MCF 10A (cell line): ENCODE results near the gene PIGZ. TPM values are rescaled to one million over a fixed set of nuclear protein-coding genes. Genes with fewer than 3 reads are reported as not detected.

Experiments
- BruUV-seq: library from RNA; stranded (reverse); fragments of 400-500 nt; replicated peaks from 2 replicates; lab custom pipeline; 2021; lab: Mats Ljungman, UMichigan
- CTCF ChIA-PET: fragments of 300-600 bp; sonication (Branson Sonifier 250); formaldehyde crosslinking; extraction: SDS; loops from one replicate; lab custom pipeline; 2021; ENCODE audit warnings: antibody characterized with exemption, inconsistent platforms; lab: Yijun Ruan, JAX
- POLR2A ChIA-PET: fragments of 300-600, 350-650 bp; sonication (Branson Sonifier 250); formaldehyde crosslinking; extraction: SDS; loops from one replicate; lab custom pipeline; 2020; ENCODE audit warnings: antibody characterized with exemption, inconsistent platforms; lab: Yijun Ruan, JAX
- DNase-seq: peaks from one replicate; pipeline ENCODE4 v3.0.0-alpha.2; 2018; ENCODE audit not compliant: unreplicated experiment
- H3K27ac Mint-ChIP-seq: one replicate; pipeline ENCODE4 v1.8.0; 2022; ENCODE audit warnings: mild to moderate bottlenecking, low read depth, mixed read lengths; ENCODE audit not compliant: unreplicated experiment
- H3K27me3 Mint-ChIP-seq: one replicate; pipeline ENCODE4 v1.8.0; 2022; ENCODE audit warnings: mixed read lengths; ENCODE audit not compliant: insufficient read depth, unreplicated experiment
- H3K36me3 Mint-ChIP-seq: one replicate; pipeline ENCODE4 v1.8.0; 2022; ENCODE audit warnings: mild to moderate bottlenecking, moderate library complexity, mixed read lengths; ENCODE audit not compliant: insufficient read depth, unreplicated experiment
- H3K4me1 Mint-ChIP-seq: one replicate; pipeline ENCODE4 v1.8.0; 2022; ENCODE audit warnings: mixed read lengths; ENCODE audit not compliant: insufficient read depth, unreplicated experiment
- H3K4me3 Mint-ChIP-seq: one replicate; pipeline ENCODE4 v1.8.0; 2022; ENCODE audit warnings: mild to moderate bottlenecking, moderate library complexity, mixed read lengths; ENCODE audit not compliant: unreplicated experiment
- H3K9me3 Mint-ChIP-seq: one replicate; pipeline ENCODE4 v1.8.0; 2022; ENCODE audit warnings: mixed read lengths; ENCODE audit not compliant: unreplicated experiment
- intact Hi-C: fragments of 100-400 bp; cut with micrococcal nuclease; formaldehyde crosslinking; loops from 2 replicates; pipeline ENCODE4 v1.14.1; 2022
- total RNA-seq: library from RNA; stranded (reverse); gene quantifications from 2 replicates; pipeline ENCODE4 v1.2.3, GENCODE V29; 2022
- TF ChIP-seq, protein P1 (sequence below): fragments of 200-600 bp; IDR thresholded peaks from one replicate; pipeline ENCODE4 v1.8.0; 2022; ENCODE audit warnings: antibody characterized with exemption, mild to moderate bottlenecking; ENCODE audit not compliant: unreplicated experiment

Gene PIGZ
- total RNA-seq, 1 experiment from 2014 or later: 5.2 TPM

DNA sequence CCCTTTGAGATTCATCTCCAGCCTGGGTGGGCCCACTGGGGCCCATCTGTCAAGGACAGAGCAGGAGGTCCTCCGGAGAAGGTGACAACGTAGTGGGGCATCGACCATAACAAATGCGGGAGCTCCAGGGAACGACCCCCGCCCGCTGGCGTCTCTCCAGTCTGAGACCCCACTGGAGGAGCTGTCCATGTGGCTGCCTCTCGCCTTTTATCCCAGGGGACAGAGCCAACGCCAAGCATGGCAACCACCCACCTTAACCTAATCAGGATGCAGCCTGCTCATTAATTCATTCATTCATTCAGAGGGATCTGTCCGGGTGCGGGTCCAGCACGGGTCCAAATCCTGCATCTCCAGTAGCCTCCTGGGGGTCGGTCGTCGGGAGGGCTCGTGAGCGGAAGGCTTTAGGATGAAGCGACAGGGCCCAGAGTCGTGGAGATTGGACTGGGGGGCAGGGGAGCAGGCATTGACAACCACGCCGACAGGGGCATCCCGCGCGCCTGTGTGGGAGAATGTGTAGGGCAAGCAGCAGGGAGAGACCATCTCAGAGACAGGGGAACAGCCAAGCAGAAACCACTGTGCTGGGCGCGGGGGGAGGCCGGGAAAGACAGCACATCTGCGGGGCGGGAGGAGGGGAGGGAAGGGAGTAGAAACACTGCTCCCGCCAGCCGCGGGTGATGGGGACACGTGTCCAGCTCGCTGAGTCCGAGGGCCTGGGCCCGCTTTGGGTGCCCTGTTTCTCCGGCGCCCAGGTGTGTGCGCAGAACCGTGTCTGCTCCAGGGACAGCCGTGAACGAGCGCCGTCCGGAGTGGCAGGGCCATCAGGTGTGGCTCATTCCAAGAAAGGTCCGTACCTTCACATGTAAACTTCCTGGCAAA is 1.9 kb downstream of the PIGZ start:
- Mint-ChIP-seq H3K4me3 (no peak overlapping the region), H3K36me3 (peaks cover 5% of the 10 kb centered on the region), H3K27ac (no peak overlapping the region), H3K4me1 (no peaks in the 10 kb centered on the region), H3K27me3 (no peaks in the 10 kb centered on the region), H3K9me3 (no peaks in the 10 kb centered on the region)
- ChIA-PET CTCF (no interaction called here), POLR2A (no interaction called here)
- no TSS peak for BruUV-seq
- DNase-seq: no peak
- intact Hi-C loops: no loop called here
- TF ChIP-seq, protein P1, sequence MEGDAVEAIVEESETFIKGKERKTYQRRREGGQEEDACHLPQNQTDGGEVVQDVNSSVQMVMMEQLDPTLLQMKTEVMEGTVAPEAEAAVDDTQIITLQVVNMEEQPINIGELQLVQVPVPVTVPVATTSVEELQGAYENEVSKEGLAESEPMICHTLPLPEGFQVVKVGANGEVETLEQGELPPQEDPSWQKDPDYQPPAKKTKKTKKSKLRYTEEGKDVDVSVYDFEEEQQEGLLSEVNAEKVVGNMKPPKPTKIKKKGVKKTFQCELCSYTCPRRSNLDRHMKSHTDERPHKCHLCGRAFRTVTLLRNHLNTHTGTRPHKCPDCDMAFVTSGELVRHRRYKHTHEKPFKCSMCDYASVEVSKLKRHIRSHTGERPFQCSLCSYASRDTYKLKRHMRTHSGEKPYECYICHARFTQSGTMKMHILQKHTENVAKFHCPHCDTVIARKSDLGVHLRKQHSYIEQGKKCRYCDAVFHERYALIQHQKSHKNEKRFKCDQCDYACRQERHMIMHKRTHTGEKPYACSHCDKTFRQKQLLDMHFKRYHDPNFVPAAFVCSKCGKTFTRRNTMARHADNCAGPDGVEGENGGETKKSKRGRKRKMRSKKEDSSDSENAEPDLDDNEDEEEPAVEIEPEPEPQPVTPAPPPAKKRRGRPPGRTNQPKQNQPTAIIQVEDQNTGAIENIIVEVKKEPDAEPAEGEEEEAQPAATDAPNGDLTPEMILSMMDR: no peak

DNA sequence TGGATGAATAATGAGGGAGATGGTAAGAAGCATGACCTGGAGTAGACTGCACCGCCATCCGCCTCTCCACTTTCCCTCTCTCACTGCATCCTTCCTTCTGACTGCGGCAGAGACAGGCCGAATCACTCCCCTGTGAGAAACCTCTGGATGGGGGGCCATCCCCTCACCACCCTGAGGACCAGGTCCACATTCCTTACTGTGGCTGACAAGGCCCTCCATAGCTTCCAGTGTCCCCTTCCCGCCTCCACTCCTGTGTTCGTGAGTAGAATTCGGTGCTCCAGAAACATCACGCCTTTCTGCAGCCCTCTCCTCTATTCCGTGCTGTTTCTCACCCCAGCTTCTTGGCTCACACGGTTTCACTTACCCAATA is 2.8 kb downstream of the PIGZ start:
- H3K4me3 Mint-ChIP-seq: no peak overlapping the region
- H3K36me3 Mint-ChIP-seq: peaks cover 5% of the 10 kb centered on the region
- POLR2A ChIA-PET: no interaction called here
- BruUV-seq: no TSS peak
- CTCF ChIA-PET: interaction anchor here (1.0 kb wide), 1 partner anchor 357 kb away, joined by 3 read pairs; no protein-coding TSS in a partner anchor
- no peaks in the 10 kb centered on the region for H3K27me3 Mint-ChIP-seq
- no peak for DNase-seq
- H3K9me3 Mint-ChIP-seq: no peaks in the 10 kb centered on the region
- TF ChIP-seq, protein P1: no peak
- no peak overlapping the region for H3K27ac Mint-ChIP-seq
- no peaks in the 10 kb centered on the region for H3K4me1 Mint-ChIP-seq
- intact Hi-C loops: no loop called here

DNA sequence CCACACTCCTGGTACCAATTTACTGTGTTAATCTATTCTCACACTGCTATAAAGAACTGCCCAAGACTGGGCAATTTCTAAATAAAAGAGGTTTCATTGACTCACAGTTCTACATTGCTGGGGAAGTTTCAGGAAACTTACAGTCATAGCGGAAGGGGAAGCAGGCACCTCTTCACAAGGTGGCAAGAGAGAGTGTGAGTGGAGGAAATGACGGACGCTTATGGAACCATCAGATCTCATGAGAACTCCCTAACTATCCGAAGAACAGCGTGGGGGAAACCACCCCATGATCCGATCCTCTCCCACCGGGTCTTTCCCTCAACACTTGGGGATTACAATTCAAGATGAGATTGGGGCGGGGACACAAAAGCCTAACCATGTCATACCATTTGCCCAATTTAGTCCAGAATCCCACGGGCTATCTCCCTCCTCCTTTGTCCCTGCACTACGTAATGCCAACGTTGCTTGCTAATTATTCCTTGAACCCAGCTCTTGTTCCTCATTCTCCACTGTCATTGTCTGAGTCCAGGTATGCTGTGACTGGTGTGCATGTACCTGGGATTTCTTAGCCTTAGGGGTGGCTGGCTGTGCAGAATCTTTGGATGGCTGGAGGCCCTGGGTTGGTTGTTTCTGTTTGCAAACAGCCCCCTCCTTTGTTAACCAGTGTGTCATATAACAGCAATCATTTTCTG is 3.4 kb downstream of the PIGZ start:
- no peak for DNase-seq
- TF ChIP-seq, protein P1: no peak
- intact Hi-C loops: no loop called here
- ChIA-PET POLR2A (interaction anchor here (1.4 kb wide), 1 partner anchor 23 kb away, joined by 4 read pairs; the partner anchor contains the start of gene NCBP2), CTCF (interaction anchor here (1.0 kb wide), 1 partner anchor 356 kb away, joined by 3 read pairs; no protein-coding TSS in a partner anchor)
- H3K27ac Mint-ChIP-seq: no peak overlapping the region
- H3K27me3 Mint-ChIP-seq: no peaks in the 10 kb centered on the region
- peaks cover 5% of the 10 kb centered on the region for H3K36me3 Mint-ChIP-seq
- no TSS peak for BruUV-seq
- no peaks in the 10 kb centered on the region for H3K4me1 Mint-ChIP-seq
- no peaks in the 10 kb centered on the region for H3K9me3 Mint-ChIP-seq
- H3K4me3 Mint-ChIP-seq: no peak overlapping the region

DNA sequence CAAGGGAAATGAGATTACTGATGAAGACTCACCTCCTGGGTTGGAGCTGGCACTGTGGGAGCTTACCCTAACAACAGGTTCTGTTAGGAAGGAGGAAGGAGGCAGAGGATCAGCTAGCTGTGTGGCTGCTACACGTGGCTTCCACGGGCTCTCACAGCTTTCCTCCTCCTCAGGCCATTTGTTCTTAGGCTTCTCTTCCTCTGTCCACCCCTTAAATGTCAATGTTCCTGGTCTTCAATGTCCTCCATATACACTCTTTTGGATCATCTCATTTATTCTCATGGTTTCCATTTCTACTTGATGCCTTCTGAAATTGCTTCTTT is 5.0 kb downstream of the PIGZ start:
- TF ChIP-seq, protein P1: no peak
- no peaks in the 10 kb centered on the region for H3K27me3 Mint-ChIP-seq
- peaks cover 5% of the 10 kb centered on the region for H3K36me3 Mint-ChIP-seq
- H3K4me1 Mint-ChIP-seq: no peaks in the 10 kb centered on the region
- CTCF ChIA-PET: no interaction called here
- no TSS peak for BruUV-seq
- no peak overlapping the region for H3K27ac Mint-ChIP-seq
- POLR2A ChIA-PET: interaction anchor here (0.7 to 1.4 kb wide), 3 partner anchors 21 to 54 kb away, joined by 3 to 4 read pairs (median 3); partner anchors contain the start of gene NCBP2
- no peaks in the 10 kb centered on the region for H3K9me3 Mint-ChIP-seq
- DNase-seq: no peak
- H3K4me3 Mint-ChIP-seq: no peak overlapping the region
- intact Hi-C loops: no loop called here
